Measurements from ENCODE around the gene NSD1. TPM values are rescaled to one million over a fixed set of nuclear protein-coding genes. Genes with fewer than 3 reads are reported as not detected.

NSD1 gene
- total and polyA plus RNA-seq, 7 donors: 6.0 to 56.2 (median 38.5) TPM

DNA sequence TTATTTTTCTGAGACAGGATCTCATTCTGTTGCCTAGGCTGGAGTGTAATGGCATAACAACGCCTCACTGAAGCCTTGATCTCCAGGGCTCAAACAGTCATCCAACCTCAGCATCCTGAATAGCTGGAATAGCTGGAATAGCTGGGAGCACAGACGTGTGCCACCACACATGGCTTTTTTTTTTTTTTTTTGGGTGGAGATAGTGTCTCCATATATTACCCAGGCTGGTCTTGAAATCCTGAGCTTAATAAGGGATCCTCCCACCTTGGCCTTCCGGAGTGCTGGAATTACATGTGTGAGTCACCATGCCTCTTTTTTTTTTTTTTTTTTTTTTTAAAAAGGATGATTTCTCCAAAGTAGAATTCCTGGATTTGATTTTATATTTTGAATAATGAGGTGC is 60.7 kb downstream of the NSD1 start:
- DNase-seq (no peak), ATAC-seq (peak in 3 of 4 donors; percentile 56 to 70 (median 70))
- 47 to 58% (median 48%) methylated on average over 3 of the region's 3 CpGs for WGBS, 3 donors
- no peak for TF ChIP-seq CTCF (IDR thresholded peaks at IDR 0.05)
- H3K36me3 ChIP-seq (ENCODE audit: insufficient read depth in 1 of 2, low read depth in 1 of 2): peaks cover 0 to 70% of the 10 kb centered on the region in 2 donors
- H3K9me3 ChIP-seq: no peaks in the 10 kb centered on the region
- H3K27me3 ChIP-seq (ENCODE audit: insufficient read depth in 3 of 3, low read length in 2 of 3): no peaks in the 10 kb centered on the region
- intact Hi-C loops (cut with DNase I): no loop called here
- no peaks in the 10 kb centered on the region for H3K4me1 ChIP-seq
- H3K27ac ChIP-seq: no peak overlapping the region
- no peak overlapping the region for H3K4me3 ChIP-seq

GRCh38 chr5:177195307-177195952 is 61.9 kb downstream of the NSD1 start:
- H3K9me3 ChIP-seq: no peaks in the 10 kb centered on the region
- peaks cover 0 to 82% of the 10 kb centered on the region in 2 donors for H3K36me3 ChIP-seq (ENCODE audit: insufficient read depth in 1 of 2, low read depth in 1 of 2)
- ATAC-seq: peak in 1 of 4 donors; percentile 32

DNA sequence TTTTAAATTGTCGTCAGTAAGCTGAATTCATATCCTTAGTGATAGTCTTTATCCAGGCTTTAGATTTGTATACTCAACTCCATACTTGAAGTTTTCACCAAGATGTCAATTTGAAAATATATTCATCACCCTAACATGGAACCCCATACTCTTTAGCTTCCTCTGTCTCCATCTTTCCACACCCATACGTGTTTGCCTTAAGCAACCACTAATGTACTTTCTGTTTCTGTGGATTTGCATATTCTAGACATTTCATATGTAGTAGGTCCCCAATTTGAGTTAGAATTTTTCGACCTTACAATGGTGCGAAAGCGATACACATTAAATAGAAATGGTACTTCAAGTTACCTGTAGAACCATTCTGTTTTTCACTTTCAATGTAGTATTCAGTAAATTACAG is 65.2 kb downstream of the NSD1 start:
- H3K4me3 ChIP-seq: no peak overlapping the region
- no peak for ATAC-seq
- WGBS, 3 donors: 93 to 95% (median 93%) methylated on average over 5 of the region's 5 CpGs
- TF ChIP-seq CTCF (IDR thresholded peaks at IDR 0.05): no peak
- H3K27me3 ChIP-seq (ENCODE audit: insufficient read depth in 3 of 3, low read length in 2 of 3): no peaks in the 10 kb centered on the region
- H3K9me3 ChIP-seq: no peaks in the 10 kb centered on the region
- no peak for DNase-seq
- H3K36me3 ChIP-seq (ENCODE audit: insufficient read depth in 1 of 2, low read depth in 1 of 2): peaks cover 0 to 91% of the 10 kb centered on the region in 2 donors
- H3K4me1 ChIP-seq: no peaks in the 10 kb centered on the region
- H3K27ac ChIP-seq: no peak overlapping the region
- intact Hi-C loops (cut with DNase I): no loop called here

More at GRCh38 chr5:177195307-177195952, 61.9 kb downstream of the NSD1 start:
- Histone ChIP-seq H3K4me3 (no peak overlapping the region), H3K27ac (no peak overlapping the region), H3K27me3 (ENCODE audit: insufficient read depth in 3 of 3, low read length in 2 of 3) (no peaks in the 10 kb centered on the region), H3K4me1 (no peaks in the 10 kb centered on the region)
- no peak for DNase-seq
- no peak for TF ChIP-seq CTCF (IDR thresholded peaks at IDR 0.05)
- intact Hi-C loops (cut with DNase I): no loop called here
- 84 to 91% (median 88%) methylated on average over 9 of the region's 9 CpGs for WGBS, 3 donors

DNA sequence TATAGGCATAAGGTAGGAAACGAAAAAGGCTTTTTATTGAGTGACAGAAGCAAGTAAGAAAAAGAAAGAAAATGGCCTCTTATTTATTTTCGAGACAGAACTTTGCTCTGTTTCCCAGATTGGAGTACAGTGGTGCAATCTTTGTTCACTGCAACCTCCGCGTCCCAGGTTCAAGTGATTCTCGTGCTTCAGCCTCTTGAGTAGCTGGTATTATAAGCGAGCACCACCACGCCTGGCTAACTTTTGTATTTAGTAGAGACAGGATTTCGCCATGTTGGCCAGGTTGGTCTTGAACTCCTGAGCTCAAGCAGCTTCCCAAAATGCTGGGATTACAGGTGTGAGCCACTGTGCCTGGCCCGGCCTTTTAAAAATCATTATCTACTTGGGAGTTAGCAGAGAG is 70.7 kb downstream of the NSD1 start:
- WGBS, 3 donors: 95% methylated on average over 9 of the region's 9 CpGs
- H3K4me3 ChIP-seq: no peak overlapping the region
- no peak for TF ChIP-seq CTCF (IDR thresholded peaks at IDR 0.05)
- H3K36me3 ChIP-seq (ENCODE audit: insufficient read depth in 1 of 2, low read depth in 1 of 2): peaks cover 3 to 93% of the 10 kb centered on the region in 2 donors
- H3K27ac ChIP-seq: no peak overlapping the region
- no peaks in the 10 kb centered on the region for H3K4me1 ChIP-seq
- no peaks in the 10 kb centered on the region for H3K27me3 ChIP-seq (ENCODE audit: insufficient read depth in 3 of 3, low read length in 2 of 3)
- DNase-seq: no peak
- intact Hi-C loops (cut with DNase I): no loop called here
- H3K9me3 ChIP-seq: no peaks in the 10 kb centered on the region
- ATAC-seq: no peak

GRCh38 chr5:177209610-177210009 is 76.0 kb downstream of the NSD1 start:
- intact Hi-C loops (cut with DNase I): no loop called here
- Histone ChIP-seq H3K9me3 (no peaks in the 10 kb centered on the region), H3K4me3 (no peak overlapping the region), H3K27me3 (ENCODE audit: insufficient read depth in 3 of 3, low read length in 2 of 3) (no peaks in the 10 kb centered on the region), H3K4me1 (no peaks in the 10 kb centered on the region), H3K36me3 (ENCODE audit: insufficient read depth in 1 of 2, low read depth in 1 of 2) (peaks cover 11 to 93% of the 10 kb centered on the region in 2 donors), H3K27ac (no peak overlapping the region)
- ATAC-seq (peak in 1 of 4 donors; percentile 64), DNase-seq (no peak)
- WGBS, 3 donors: 59 to 69% (median 64%) methylated on average over 4 of the region's 4 CpGs
- no peak for TF ChIP-seq CTCF (IDR thresholded peaks at IDR 0.05)
